ENCODE results near the gene ALOX12.

DNA sequence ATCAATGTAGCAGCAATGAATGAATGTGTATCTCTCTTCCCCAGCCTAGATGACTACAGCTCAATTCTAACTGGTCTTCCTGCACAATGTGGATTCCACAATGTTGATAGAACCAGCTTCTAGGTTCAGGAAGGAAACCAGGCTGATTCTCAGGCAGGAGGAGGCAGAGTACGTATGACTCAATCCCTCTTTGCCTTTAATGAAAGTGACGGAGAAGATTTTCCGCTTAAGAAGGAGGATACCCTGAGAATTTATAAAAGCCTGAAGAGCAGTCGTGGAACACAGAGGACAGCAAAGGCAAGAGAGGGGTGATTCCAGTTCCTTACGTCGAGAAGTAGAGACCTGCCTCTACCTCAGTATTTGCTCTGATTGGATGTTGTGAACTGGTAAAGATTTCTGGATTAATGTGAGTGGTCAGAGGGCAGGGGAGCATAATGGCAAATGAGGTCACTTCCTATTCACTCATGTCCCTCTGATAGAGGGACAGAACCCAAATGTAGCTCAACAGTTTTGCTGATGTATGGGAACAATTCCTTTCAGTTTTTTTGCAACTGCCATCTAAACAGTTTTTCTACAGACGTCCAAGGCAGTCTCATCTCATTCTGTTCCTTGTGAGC is 63.1 kb downstream of the ALOX12 start:
- TF ChIP-seq, protein P1, sequence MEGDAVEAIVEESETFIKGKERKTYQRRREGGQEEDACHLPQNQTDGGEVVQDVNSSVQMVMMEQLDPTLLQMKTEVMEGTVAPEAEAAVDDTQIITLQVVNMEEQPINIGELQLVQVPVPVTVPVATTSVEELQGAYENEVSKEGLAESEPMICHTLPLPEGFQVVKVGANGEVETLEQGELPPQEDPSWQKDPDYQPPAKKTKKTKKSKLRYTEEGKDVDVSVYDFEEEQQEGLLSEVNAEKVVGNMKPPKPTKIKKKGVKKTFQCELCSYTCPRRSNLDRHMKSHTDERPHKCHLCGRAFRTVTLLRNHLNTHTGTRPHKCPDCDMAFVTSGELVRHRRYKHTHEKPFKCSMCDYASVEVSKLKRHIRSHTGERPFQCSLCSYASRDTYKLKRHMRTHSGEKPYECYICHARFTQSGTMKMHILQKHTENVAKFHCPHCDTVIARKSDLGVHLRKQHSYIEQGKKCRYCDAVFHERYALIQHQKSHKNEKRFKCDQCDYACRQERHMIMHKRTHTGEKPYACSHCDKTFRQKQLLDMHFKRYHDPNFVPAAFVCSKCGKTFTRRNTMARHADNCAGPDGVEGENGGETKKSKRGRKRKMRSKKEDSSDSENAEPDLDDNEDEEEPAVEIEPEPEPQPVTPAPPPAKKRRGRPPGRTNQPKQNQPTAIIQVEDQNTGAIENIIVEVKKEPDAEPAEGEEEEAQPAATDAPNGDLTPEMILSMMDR (IDR thresholded peaks at IDR 0.05), result no peak
- TF ChIP-seq POLR2AphosphoS5 (IDR thresholded peaks at IDR 0.05), result no peak

All from esophagus muscularis mucosa (tissue), 3 donors.